Measurements from ENCODE around the gene MRAP2.

The MRAP2 gene

DNA sequence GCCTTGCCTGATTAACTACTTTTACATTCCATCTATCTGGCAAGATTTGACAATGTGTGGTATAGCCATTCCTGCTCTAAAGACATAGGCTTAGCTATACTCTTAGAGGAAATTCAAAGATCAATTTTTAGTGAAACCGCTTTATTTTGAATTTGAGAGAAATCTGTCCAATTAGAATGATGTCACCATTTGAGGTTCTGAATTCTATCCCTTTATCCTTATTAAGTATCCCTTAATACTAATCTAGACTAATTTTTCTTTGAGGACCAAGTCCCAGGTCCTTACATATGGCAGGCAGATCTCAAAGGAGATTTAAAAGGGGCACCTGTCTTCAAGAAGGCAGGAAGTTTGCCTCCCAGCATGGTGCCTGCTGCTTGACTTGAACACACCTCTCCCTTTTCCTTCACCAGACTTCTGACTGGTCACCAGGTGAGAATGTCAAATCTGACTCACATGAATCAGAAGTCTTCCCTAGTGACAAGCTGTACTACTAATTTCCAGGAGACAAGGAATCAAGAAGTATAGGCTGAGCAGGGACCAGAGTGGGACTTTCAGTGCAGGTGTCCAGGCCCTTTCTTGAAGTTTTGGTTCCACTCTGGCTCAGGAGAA lies 15.0 kb upstream of the MRAP2 start:
- H3K4me3 ChIP-seq (ENCODE audit: severe bottlenecking): no peak overlapping the region
- no peak for TF ChIP-seq CTCF (IDR thresholded peaks at IDR 0.05; ENCODE audit: poor library complexity, severe bottlenecking)
- no peaks in the 10 kb centered on the region for H3K27me3 ChIP-seq (ENCODE audit: insufficient read depth, poor library complexity, severe bottlenecking)
- no peak overlapping the region for H3K27ac ChIP-seq (ENCODE audit: poor library complexity, severe bottlenecking)
- no peak for DNase-seq (ENCODE audit: low spot score)
- peak; percentile 33; the same call in 2 of the 3 replicates for ATAC-seq (ENCODE audit: low read depth)
- H3K4me1 ChIP-seq (ENCODE audit: insufficient read depth, poor library complexity, severe bottlenecking): no peaks in the 10 kb centered on the region
- no peaks in the 10 kb centered on the region for H3K36me3 ChIP-seq (ENCODE audit: low read depth)
- H3K9me3 ChIP-seq (ENCODE audit: severe bottlenecking): no peaks in the 10 kb centered on the region

- H3K27ac ChIP-seq (ENCODE audit: poor library complexity, severe bottlenecking): no peak overlapping the region
- no peaks in the 10 kb centered on the region for H3K36me3 ChIP-seq (ENCODE audit: low read depth)
- TF ChIP-seq CTCF (IDR thresholded peaks at IDR 0.05; ENCODE audit: poor library complexity, severe bottlenecking): no peak
- ATAC-seq (ENCODE audit: low read depth) (no peak), DNase-seq (ENCODE audit: low spot score) (no peak)
- no peak overlapping the region for H3K4me3 ChIP-seq (ENCODE audit: severe bottlenecking)
- no peaks in the 10 kb centered on the region for H3K27me3 ChIP-seq (ENCODE audit: insufficient read depth, poor library complexity, severe bottlenecking)
- no peaks in the 10 kb centered on the region for H3K4me1 ChIP-seq (ENCODE audit: insufficient read depth, poor library complexity, severe bottlenecking)
- no peaks in the 10 kb centered on the region for H3K9me3 ChIP-seq (ENCODE audit: severe bottlenecking)
Measured at GRCh38 chr6:84019141-84019841, 14.3 kb upstream of the MRAP2 start.

GRCh38 chr6:84019842-84020211 lies 13.7 kb upstream of the MRAP2 start:
- Histone ChIP-seq H3K4me3 (ENCODE audit: severe bottlenecking) (no peak overlapping the region), H3K4me1 (ENCODE audit: insufficient read depth, poor library complexity, severe bottlenecking) (no peaks in the 10 kb centered on the region), H3K27me3 (ENCODE audit: insufficient read depth, poor library complexity, severe bottlenecking) (no peaks in the 10 kb centered on the region), H3K9me3 (ENCODE audit: severe bottlenecking) (no peaks in the 10 kb centered on the region), H3K27ac (ENCODE audit: poor library complexity, severe bottlenecking) (no peak overlapping the region), H3K36me3 (ENCODE audit: low read depth) (no peaks in the 10 kb centered on the region)
- no peak for TF ChIP-seq CTCF (IDR thresholded peaks at IDR 0.05; ENCODE audit: poor library complexity, severe bottlenecking)
- ATAC-seq (ENCODE audit: low read depth) (no peak), DNase-seq (ENCODE audit: low spot score) (no peak)

GRCh38 chr6:84021625-84022024 lies 11.9 kb upstream of the MRAP2 start:
- no peaks in the 10 kb centered on the region for H3K9me3 ChIP-seq (ENCODE audit: severe bottlenecking)
- no peak overlapping the region for H3K4me3 ChIP-seq (ENCODE audit: severe bottlenecking)
- no peaks in the 10 kb centered on the region for H3K36me3 ChIP-seq (ENCODE audit: low read depth)
- DNase-seq (ENCODE audit: low spot score) (no peak), ATAC-seq (ENCODE audit: low read depth) (no peak)
- no peak for TF ChIP-seq CTCF (IDR thresholded peaks at IDR 0.05; ENCODE audit: poor library complexity, severe bottlenecking)
- H3K4me1 ChIP-seq (ENCODE audit: insufficient read depth, poor library complexity, severe bottlenecking): no peaks in the 10 kb centered on the region
- no peak overlapping the region for H3K27ac ChIP-seq (ENCODE audit: poor library complexity, severe bottlenecking)
- no peaks in the 10 kb centered on the region for H3K27me3 ChIP-seq (ENCODE audit: insufficient read depth, poor library complexity, severe bottlenecking)

DNA sequence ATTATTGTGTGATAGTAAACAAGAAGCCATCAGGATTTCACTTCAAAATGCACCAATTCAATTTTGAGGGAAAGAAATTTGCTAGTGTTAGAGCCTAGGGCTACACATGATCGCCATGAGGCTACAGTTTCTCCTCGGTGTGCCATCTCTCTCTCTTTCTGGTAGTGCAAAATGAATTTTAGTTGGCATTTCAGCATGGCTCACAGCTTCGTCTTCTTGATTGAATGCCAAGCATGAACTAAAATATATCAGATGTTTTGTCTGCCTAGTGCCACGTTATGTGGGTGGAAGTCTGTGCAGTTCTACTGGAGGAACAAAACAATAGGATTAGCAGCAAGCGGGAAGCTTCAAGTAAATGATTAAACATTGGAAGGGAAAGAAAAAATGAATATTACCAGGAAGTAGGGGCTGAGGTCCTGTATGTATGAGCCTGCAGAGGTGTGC lies 6.8 kb upstream of the MRAP2 start:
- ATAC-seq (ENCODE audit: low read depth) (no peak), DNase-seq (ENCODE audit: low spot score) (no peak)
- H3K27ac ChIP-seq (ENCODE audit: poor library complexity, severe bottlenecking): peak overlapping the region; percentile 80
- peaks cover 14% of the 10 kb centered on the region for H3K4me1 ChIP-seq (ENCODE audit: insufficient read depth, poor library complexity, severe bottlenecking)
- H3K36me3 ChIP-seq (ENCODE audit: low read depth): no peaks in the 10 kb centered on the region
- H3K9me3 ChIP-seq (ENCODE audit: severe bottlenecking): no peaks in the 10 kb centered on the region
- TF ChIP-seq CTCF (IDR thresholded peaks at IDR 0.05; ENCODE audit: poor library complexity, severe bottlenecking): no peak
- H3K4me3 ChIP-seq (ENCODE audit: severe bottlenecking): no peak overlapping the region
- no peaks in the 10 kb centered on the region for H3K27me3 ChIP-seq (ENCODE audit: insufficient read depth, poor library complexity, severe bottlenecking)
